MCF 10A (cell line): ENCODE results near the gene ULK4. TPM values are rescaled to one million over a fixed set of nuclear protein-coding genes. Genes with fewer than 3 reads are reported as not detected.

Source experiments
- BruUV-seq: library from RNA; stranded (reverse); fragments of 400-500 nt; replicated peaks from 2 replicates; lab custom pipeline; 2021; lab: Mats Ljungman, UMichigan
- CTCF ChIA-PET: fragments of 300-600 bp; sonication (Branson Sonifier 250); formaldehyde crosslinking; extraction: SDS; loops from one replicate; lab custom pipeline; 2021; ENCODE audit warnings: antibody characterized with exemption, inconsistent platforms; lab: Yijun Ruan, JAX
- POLR2A ChIA-PET: fragments of 300-600, 350-650 bp; sonication (Branson Sonifier 250); formaldehyde crosslinking; extraction: SDS; loops from one replicate; lab custom pipeline; 2020; ENCODE audit warnings: antibody characterized with exemption, inconsistent platforms; lab: Yijun Ruan, JAX
- DNase-seq: peaks from one replicate; pipeline ENCODE4 v3.0.0-alpha.2; 2018; ENCODE audit not compliant: unreplicated experiment
- H3K27ac Mint-ChIP-seq: one replicate; pipeline ENCODE4 v1.8.0; 2022; ENCODE audit warnings: mild to moderate bottlenecking, low read depth, mixed read lengths; ENCODE audit not compliant: unreplicated experiment
- H3K27me3 Mint-ChIP-seq: one replicate; pipeline ENCODE4 v1.8.0; 2022; ENCODE audit warnings: mixed read lengths; ENCODE audit not compliant: insufficient read depth, unreplicated experiment
- H3K36me3 Mint-ChIP-seq: one replicate; pipeline ENCODE4 v1.8.0; 2022; ENCODE audit warnings: mild to moderate bottlenecking, moderate library complexity, mixed read lengths; ENCODE audit not compliant: insufficient read depth, unreplicated experiment
- H3K4me1 Mint-ChIP-seq: one replicate; pipeline ENCODE4 v1.8.0; 2022; ENCODE audit warnings: mixed read lengths; ENCODE audit not compliant: insufficient read depth, unreplicated experiment
- H3K4me3 Mint-ChIP-seq: one replicate; pipeline ENCODE4 v1.8.0; 2022; ENCODE audit warnings: mild to moderate bottlenecking, moderate library complexity, mixed read lengths; ENCODE audit not compliant: unreplicated experiment
- H3K9me3 Mint-ChIP-seq: one replicate; pipeline ENCODE4 v1.8.0; 2022; ENCODE audit warnings: mixed read lengths; ENCODE audit not compliant: unreplicated experiment
- intact Hi-C: fragments of 100-400 bp; cut with micrococcal nuclease; formaldehyde crosslinking; loops from 2 replicates; pipeline ENCODE4 v1.14.1; 2022
- total RNA-seq: library from RNA; stranded (reverse); gene quantifications from 2 replicates; pipeline ENCODE4 v1.2.3, GENCODE V29; 2022
- TF ChIP-seq, protein P1 (sequence below): fragments of 200-600 bp; IDR thresholded peaks from one replicate; pipeline ENCODE4 v1.8.0; 2022; ENCODE audit warnings: antibody characterized with exemption, mild to moderate bottlenecking; ENCODE audit not compliant: unreplicated experiment

The ULK4 gene
- total RNA-seq, 1 experiment from 2014 or later, result 7.8 TPM

GRCh38 chr3:41345788-41346187 lies 616.1 kb downstream of the ULK4 start:
- TF ChIP-seq, protein P1, sequence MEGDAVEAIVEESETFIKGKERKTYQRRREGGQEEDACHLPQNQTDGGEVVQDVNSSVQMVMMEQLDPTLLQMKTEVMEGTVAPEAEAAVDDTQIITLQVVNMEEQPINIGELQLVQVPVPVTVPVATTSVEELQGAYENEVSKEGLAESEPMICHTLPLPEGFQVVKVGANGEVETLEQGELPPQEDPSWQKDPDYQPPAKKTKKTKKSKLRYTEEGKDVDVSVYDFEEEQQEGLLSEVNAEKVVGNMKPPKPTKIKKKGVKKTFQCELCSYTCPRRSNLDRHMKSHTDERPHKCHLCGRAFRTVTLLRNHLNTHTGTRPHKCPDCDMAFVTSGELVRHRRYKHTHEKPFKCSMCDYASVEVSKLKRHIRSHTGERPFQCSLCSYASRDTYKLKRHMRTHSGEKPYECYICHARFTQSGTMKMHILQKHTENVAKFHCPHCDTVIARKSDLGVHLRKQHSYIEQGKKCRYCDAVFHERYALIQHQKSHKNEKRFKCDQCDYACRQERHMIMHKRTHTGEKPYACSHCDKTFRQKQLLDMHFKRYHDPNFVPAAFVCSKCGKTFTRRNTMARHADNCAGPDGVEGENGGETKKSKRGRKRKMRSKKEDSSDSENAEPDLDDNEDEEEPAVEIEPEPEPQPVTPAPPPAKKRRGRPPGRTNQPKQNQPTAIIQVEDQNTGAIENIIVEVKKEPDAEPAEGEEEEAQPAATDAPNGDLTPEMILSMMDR, result no peak

DNA sequence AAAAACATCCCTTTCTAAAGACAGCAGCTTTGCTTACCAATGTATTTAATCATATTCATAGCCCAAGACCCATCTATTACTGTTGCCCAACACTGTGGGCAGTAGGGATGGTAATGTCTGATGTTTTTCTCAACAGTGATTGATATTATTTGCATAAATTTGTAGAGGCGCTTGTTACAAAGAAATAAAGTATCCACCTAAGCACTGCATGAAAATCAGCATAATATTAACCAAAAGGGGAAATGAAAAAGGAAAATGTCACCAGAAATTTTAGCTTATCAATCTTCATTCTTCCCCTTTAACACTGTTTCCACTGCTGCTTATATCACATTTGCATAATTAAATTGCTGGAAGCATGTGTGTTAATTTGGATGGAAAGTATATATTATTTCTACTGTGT lies 622.1 kb downstream of the ULK4 start:
- TF ChIP-seq, protein P1, result no peak
- CTCF ChIA-PET, result interaction anchor here (0.6 kb wide), 1 partner anchor 164 kb away, joined by 3 read pairs; no protein-coding TSS in a partner anchor
- no peak overlapping the region for H3K4me3 Mint-ChIP-seq
- no peaks in the 10 kb centered on the region for H3K4me1 Mint-ChIP-seq
- no peaks in the 10 kb centered on the region for H3K27me3 Mint-ChIP-seq
- DNase-seq, result no peak
- no peak overlapping the region for H3K27ac Mint-ChIP-seq
- H3K36me3 Mint-ChIP-seq, result peaks cover 6% of the 10 kb centered on the region
- no peaks in the 10 kb centered on the region for H3K9me3 Mint-ChIP-seq
- intact Hi-C loops, result no loop called here
- POLR2A ChIA-PET, result no interaction called here
- BruUV-seq, result no TSS peak

More at GRCh38 chr3:41345788-41346187, 616.1 kb downstream of the ULK4 start:
- no peaks in the 10 kb centered on the region for H3K9me3 Mint-ChIP-seq
- ChIA-PET POLR2A (no interaction called here), CTCF (no interaction called here)
- no TSS peak for BruUV-seq
- no peaks in the 10 kb centered on the region for H3K4me1 Mint-ChIP-seq
- no peak for DNase-seq
- intact Hi-C loops, result no loop called here
- H3K36me3 Mint-ChIP-seq, result peaks cover 6% of the 10 kb centered on the region
- no peak overlapping the region for H3K4me3 Mint-ChIP-seq
- H3K27me3 Mint-ChIP-seq, result no peaks in the 10 kb centered on the region
- no peak overlapping the region for H3K27ac Mint-ChIP-seq

DNA sequence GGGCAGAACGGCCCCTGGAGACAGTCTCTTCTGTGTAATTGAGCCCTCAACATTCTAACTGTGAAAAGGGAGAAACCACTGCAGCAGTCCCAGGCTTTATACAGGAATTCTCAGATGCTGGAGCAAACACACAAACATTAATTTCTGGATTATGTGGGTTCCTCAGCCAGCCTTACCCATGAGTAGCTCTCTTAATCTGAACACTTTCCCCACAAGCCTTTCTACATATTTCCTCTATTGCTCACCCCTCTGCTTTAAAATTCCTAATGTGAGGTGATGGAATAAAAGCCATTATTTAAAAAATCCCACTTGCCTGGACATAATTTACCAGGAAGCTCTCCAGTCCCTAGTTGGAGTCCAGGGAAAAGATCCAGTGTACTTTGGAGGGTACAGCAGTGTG lies 623.6 kb downstream of the ULK4 start:
- Mint-ChIP-seq H3K4me1 (no peaks in the 10 kb centered on the region), H3K9me3 (no peaks in the 10 kb centered on the region), H3K4me3 (no peak overlapping the region), H3K27me3 (no peaks in the 10 kb centered on the region), H3K27ac (no peak overlapping the region), H3K36me3 (peaks cover under 1% of the 10 kb centered on the region)
- DNase-seq, result no peak
- CTCF ChIA-PET, result no interaction called here
- intact Hi-C loops, result no loop called here
- TF ChIP-seq, protein P1, result no peak
- POLR2A ChIA-PET, result interaction anchor here (1.3 kb wide), 1 partner anchor 9 kb away, joined by 3 read pairs; no protein-coding TSS in a partner anchor
- no TSS peak for BruUV-seq

- POLR2A ChIA-PET, result no interaction called here
- H3K27me3 Mint-ChIP-seq, result no peaks in the 10 kb centered on the region
- no TSS peak for BruUV-seq
- H3K4me3 Mint-ChIP-seq, result no peak overlapping the region
- CTCF ChIA-PET, result no interaction called here
- no peaks in the 10 kb centered on the region for H3K36me3 Mint-ChIP-seq
- no peaks in the 10 kb centered on the region for H3K9me3 Mint-ChIP-seq
- no peaks in the 10 kb centered on the region for H3K4me1 Mint-ChIP-seq
- TF ChIP-seq, protein P1, result no peak
- no peak for DNase-seq
- no peak overlapping the region for H3K27ac Mint-ChIP-seq
- intact Hi-C loops, result no loop called here
These were observed 627.5 kb downstream of the ULK4 start for GRCh38 chr3:41334426-41334825.
